ENCODE data around the gene SPAG16. TPM values are rescaled to one million over a fixed set of nuclear protein-coding genes. Genes with fewer than 3 reads are reported as not detected.

Gene SPAG16
- total and polyA plus RNA-seq, 11 donors: 9.8 to 26.1 (median 15.2) TPM

DNA sequence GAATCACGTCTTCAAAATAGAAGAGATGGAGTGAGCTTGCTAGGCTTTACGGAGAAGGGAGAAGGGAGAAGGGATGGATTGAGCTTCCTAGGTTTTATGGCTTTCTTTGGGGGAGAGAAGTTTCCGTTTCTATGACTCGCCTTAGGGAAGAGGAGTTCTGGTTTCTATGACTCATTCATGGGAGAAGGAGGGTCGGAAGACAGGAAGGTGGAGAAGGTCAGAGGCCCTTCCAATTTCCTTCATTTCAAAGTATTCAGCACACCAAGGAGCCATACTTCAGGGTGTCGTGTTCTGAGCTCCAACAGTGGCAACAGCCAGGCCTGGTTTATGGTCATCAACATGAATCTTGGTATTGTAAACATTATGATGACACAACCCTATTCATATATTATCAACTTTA is 841.9 kb downstream of the SPAG16 start:
- no peaks in the 10 kb centered on the region for H3K9me3 ChIP-seq
- TF ChIP-seq POLR2A (IDR thresholded peaks at IDR 0.05): no peak
- TF ChIP-seq, protein P1, sequence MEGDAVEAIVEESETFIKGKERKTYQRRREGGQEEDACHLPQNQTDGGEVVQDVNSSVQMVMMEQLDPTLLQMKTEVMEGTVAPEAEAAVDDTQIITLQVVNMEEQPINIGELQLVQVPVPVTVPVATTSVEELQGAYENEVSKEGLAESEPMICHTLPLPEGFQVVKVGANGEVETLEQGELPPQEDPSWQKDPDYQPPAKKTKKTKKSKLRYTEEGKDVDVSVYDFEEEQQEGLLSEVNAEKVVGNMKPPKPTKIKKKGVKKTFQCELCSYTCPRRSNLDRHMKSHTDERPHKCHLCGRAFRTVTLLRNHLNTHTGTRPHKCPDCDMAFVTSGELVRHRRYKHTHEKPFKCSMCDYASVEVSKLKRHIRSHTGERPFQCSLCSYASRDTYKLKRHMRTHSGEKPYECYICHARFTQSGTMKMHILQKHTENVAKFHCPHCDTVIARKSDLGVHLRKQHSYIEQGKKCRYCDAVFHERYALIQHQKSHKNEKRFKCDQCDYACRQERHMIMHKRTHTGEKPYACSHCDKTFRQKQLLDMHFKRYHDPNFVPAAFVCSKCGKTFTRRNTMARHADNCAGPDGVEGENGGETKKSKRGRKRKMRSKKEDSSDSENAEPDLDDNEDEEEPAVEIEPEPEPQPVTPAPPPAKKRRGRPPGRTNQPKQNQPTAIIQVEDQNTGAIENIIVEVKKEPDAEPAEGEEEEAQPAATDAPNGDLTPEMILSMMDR (IDR thresholded peaks at IDR 0.05): no peak
- H3K4me1 ChIP-seq: no peaks in the 10 kb centered on the region
- no peaks in the 10 kb centered on the region for H3K36me3 ChIP-seq
- intact Hi-C loops (cut with DNase I): no loop called here
- WGBS, 4 donors: 61 to 69% (median 68%) methylated on average over 6 of the region's 6 CpGs
- no peak overlapping the region for H3K27ac ChIP-seq
- DNase-seq: no peak
- H3K4me3 ChIP-seq: no peak overlapping the region
- H3K27me3 ChIP-seq: no peaks in the 10 kb centered on the region
- ATAC-seq: no peak

DNA sequence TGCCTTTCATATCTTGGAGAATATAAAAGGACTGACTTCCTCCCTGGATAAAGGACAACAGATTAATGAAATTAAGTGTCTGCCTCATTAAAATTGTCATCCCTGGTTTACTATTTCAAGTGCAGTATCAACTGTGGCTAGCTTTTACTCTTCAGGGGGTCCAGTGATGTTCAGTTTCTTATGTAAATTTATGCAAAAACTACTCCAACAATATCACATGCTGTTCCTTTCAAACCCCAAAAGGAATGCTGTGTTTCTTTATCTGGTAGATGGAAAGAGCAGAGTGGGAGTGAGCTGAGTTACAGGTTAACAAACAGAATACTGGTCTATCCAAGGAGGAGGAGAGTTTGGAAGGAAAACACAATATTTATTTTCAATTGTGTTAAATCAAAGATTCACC is 842.9 kb downstream of the SPAG16 start:
- Histone ChIP-seq H3K36me3 (no peaks in the 10 kb centered on the region), H3K4me1 (no peaks in the 10 kb centered on the region), H3K27ac (no peak overlapping the region), H3K27me3 (no peaks in the 10 kb centered on the region), H3K9me3 (no peaks in the 10 kb centered on the region), H3K4me3 (no peak overlapping the region)
- intact Hi-C loops (cut with DNase I): no loop called here
- no peak for DNase-seq
- no peak for TF ChIP-seq POLR2A (IDR thresholded peaks at IDR 0.05)
- ATAC-seq: no peak

DNA sequence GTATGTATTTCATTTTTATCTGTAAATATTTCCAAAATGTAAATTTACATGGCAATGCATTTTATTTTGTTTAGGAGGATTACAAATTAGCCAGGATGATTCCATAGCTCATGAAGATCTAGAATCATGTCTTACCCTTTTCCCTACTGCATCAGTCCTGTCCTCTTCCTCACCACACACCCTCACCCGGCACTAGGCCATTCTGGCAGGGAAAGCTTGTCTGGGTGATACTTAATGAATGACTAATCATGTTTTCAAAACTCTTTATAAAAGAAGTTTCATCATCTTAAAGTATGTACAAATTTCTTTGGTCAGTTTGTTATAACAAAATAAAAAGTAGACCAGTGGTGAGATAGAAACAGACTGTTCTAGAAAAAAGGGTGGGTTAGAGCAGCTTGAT is 843.3 kb downstream of the SPAG16 start:
- H3K27ac ChIP-seq: no peak overlapping the region
- 55 to 77% (median 63%) methylated on average over 1 of the region's 1 CpG for WGBS, 4 donors
- H3K4me3 ChIP-seq: no peak overlapping the region
- H3K27me3 ChIP-seq: no peaks in the 10 kb centered on the region
- DNase-seq: peak in 1 of 5 donors; percentile 31
- H3K36me3 ChIP-seq: no peaks in the 10 kb centered on the region
- intact Hi-C loops (cut with DNase I): no loop called here
- TF ChIP-seq, protein P1 (IDR thresholded peaks at IDR 0.05): no peak
- no peak for TF ChIP-seq POLR2A (IDR thresholded peaks at IDR 0.05)
- no peaks in the 10 kb centered on the region for H3K9me3 ChIP-seq
- no peaks in the 10 kb centered on the region for H3K4me1 ChIP-seq
- no peak for ATAC-seq

DNA sequence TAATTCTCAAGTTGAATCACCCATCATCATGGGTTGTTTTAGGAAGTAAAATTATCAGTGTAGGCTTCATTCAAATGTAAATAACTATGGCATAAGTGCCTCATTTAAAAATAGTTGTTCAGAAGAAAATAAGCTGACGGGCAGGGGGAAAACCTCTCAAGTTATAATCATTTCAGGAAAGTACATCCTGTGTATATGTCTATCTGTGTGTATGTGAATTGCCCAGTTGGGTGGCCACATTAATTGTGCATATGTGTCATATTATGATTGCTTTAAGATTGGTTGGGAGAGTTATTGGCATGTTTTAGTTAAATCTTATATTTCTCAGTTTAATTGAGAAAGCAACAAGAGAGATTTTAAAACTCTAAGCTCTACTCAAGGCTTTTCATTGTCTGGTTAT is 843.8 kb downstream of the SPAG16 start:
- no peaks in the 10 kb centered on the region for H3K4me1 ChIP-seq
- DNase-seq (no peak), ATAC-seq (no peak)
- H3K27ac ChIP-seq: no peak overlapping the region
- H3K9me3 ChIP-seq: no peaks in the 10 kb centered on the region
- intact Hi-C loops (cut with DNase I): no loop called here
- WGBS, 4 donors: 60 to 86% (median 81%) methylated on average over 1 of the region's 1 CpG
- TF ChIP-seq, protein P1 (IDR thresholded peaks at IDR 0.05): no peak
- TF ChIP-seq POLR2A (IDR thresholded peaks at IDR 0.05): no peak
- H3K27me3 ChIP-seq: no peaks in the 10 kb centered on the region
- no peak overlapping the region for H3K4me3 ChIP-seq
- H3K36me3 ChIP-seq: no peaks in the 10 kb centered on the region

DNA sequence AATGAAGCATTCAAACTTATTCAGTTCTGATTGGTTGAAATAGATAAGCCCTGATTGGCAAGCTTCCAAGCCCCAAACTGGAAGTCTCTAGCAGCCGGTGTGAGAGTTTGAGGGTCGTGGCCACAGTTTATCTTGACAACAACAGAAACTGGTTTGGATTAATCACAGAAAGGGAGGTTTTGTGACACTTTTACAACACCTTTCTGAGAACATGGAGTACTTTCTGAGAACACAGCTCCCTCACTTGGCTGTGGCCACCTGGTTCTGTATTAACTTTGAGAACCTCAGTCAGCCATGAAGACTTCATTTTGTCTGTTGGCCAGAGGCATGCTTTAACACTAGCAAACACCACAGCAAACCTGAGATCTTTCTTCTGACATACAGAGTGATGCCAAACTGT is 845.9 kb downstream of the SPAG16 start:
- H3K4me1 ChIP-seq: no peaks in the 10 kb centered on the region
- H3K27me3 ChIP-seq: no peaks in the 10 kb centered on the region
- TF ChIP-seq, protein P1 (IDR thresholded peaks at IDR 0.05): no peak
- no peak for TF ChIP-seq POLR2A (IDR thresholded peaks at IDR 0.05)
- no peaks in the 10 kb centered on the region for H3K36me3 ChIP-seq
- WGBS, 4 donors: 42 to 81% (median 51%) methylated on average over 2 of the region's 2 CpGs
- no peak overlapping the region for H3K27ac ChIP-seq
- no peak for ATAC-seq
- H3K9me3 ChIP-seq: no peaks in the 10 kb centered on the region
- H3K4me3 ChIP-seq: no peak overlapping the region
- intact Hi-C loops (cut with DNase I): no loop called here
- DNase-seq: no peak

Data from heart left ventricle (tissue), 16 donors.